Right lobe of liver (tissue), 4 donors: ENCODE results near the gene INHBE.

Experiments
- CTCF ChIP-seq, 4 donors: fragments of 200-600 bp in 3 of 4; fragments of 450-650 bp in 1 of 4; IDR thresholded peaks; one replicate each; pipeline versions ENCODE4 v1.5.1 to v1.8.0; 2016 to 2022; ENCODE audit warnings: antibody characterized with exemption in 4 of 4, mild to moderate bottlenecking in 2 of 4
- POLR2A ChIP-seq: fragments of 450-650 bp; IDR thresholded peaks from one replicate; pipeline ENCODE4 v1.6.1; 2017; ENCODE audit warnings: antibody characterized with exemption, mild to moderate bottlenecking
- donor health status: DM: no; HTN: no; CAD: no.
- donor health status: DM: no; HTN: no; CAD: no.
- donor health status: DM: no; HTN: yes; CAD: no.

- no peak for TF ChIP-seq CTCF (IDR thresholded peaks at IDR 0.05)
- no peak for TF ChIP-seq POLR2A
These were observed 16.7 kb upstream of the INHBE start for GRCh38 chr12:57438400-57438799.
